Endothelial cell (in vitro differentiated cells): ENCODE measurements around the gene TM9SF1. TPM values are rescaled to one million over a fixed set of nuclear protein-coding genes. Genes with fewer than 3 reads are reported as not detected.

Experiments used
- DNase-seq: peaks from one replicate; pipeline ENCODE4 v3.0.0; 2021; ENCODE audit warnings: low spot score
- H3K27ac Mint-ChIP-seq: one replicate; pipeline ENCODE4 v1.8.0; 2021; ENCODE audit warnings: mixed read lengths, inconsistent platforms; ENCODE audit not compliant: unreplicated experiment
- H3K27me3 Mint-ChIP-seq: one replicate; pipeline ENCODE4 v1.8.0; 2021; ENCODE audit warnings: mild to moderate bottlenecking, moderate library complexity, mixed read lengths, inconsistent platforms; ENCODE audit not compliant: unreplicated experiment
- H3K36me3 Mint-ChIP-seq: one replicate; pipeline ENCODE4 v1.8.0; 2021; ENCODE audit warnings: mild to moderate bottlenecking, low read depth, mixed read lengths, inconsistent platforms; ENCODE audit not compliant: unreplicated experiment
- H3K4me1 Mint-ChIP-seq: one replicate; pipeline ENCODE4 v1.8.0; 2021; ENCODE audit warnings: mild to moderate bottlenecking, mixed read lengths, inconsistent platforms; ENCODE audit not compliant: unreplicated experiment
- H3K4me3 Mint-ChIP-seq: one replicate; pipeline ENCODE4 v1.8.0; 2021; ENCODE audit warnings: mild to moderate bottlenecking, mixed read lengths, inconsistent platforms; ENCODE audit not compliant: unreplicated experiment
- H3K9me3 Mint-ChIP-seq: one replicate; pipeline ENCODE4 v1.8.0; 2021; ENCODE audit warnings: mixed read lengths, inconsistent platforms; ENCODE audit not compliant: unreplicated experiment
- total RNA-seq: library from RNA; stranded (reverse); fragmentation: NEBNext Ultra II Directional; extraction: Animal tissue kit (Norgen Biotek cat#: 25700); gene quantifications from one replicate; pipeline ENCODE4 v1.2.1, GENCODE V29; 2021; ENCODE audit not compliant: unreplicated experiment
- TF ChIP-seq, protein P1 (sequence below): fragments of 200-600 bp; sonication (generic); IDR thresholded peaks from one replicate; pipeline ENCODE4 v1.5.0; 2021; ENCODE audit warnings: antibody characterized with exemption; ENCODE audit not compliant: unreplicated experiment

Gene TM9SF1
- total RNA-seq, 1 donor from 2014 or later = 41.8 TPM

DNA sequence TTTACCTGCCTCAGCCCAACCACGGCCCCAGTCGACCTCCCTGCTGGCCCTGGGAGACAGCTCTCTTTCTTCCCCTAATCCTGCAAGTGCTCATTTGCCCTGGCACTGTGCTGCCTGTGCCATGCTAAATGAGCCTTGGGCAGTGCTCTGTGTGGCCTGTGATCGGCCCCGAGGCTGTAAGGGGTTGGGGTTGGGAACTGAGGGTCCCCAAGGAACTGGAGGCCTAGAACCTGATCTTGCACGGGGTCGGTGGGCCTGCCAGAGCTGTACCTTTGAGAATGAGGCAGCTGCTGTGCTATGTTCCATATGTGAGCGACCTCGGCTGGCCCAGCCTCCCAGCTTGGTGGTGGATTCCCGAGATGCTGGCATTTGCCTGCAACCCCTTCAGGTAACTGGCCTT is 45.2 kb downstream of the TM9SF1 start:
- no peak overlapping the region for H3K4me3 Mint-ChIP-seq
- H3K27me3 Mint-ChIP-seq = peaks cover 18% of the 10 kb centered on the region
- no peaks in the 10 kb centered on the region for H3K9me3 Mint-ChIP-seq
- H3K4me1 Mint-ChIP-seq = peaks cover 33% of the 10 kb centered on the region
- H3K27ac Mint-ChIP-seq = no peak overlapping the region
- DNase-seq = no peak
- H3K36me3 Mint-ChIP-seq = peaks cover 33% of the 10 kb centered on the region
- TF ChIP-seq, protein P1, sequence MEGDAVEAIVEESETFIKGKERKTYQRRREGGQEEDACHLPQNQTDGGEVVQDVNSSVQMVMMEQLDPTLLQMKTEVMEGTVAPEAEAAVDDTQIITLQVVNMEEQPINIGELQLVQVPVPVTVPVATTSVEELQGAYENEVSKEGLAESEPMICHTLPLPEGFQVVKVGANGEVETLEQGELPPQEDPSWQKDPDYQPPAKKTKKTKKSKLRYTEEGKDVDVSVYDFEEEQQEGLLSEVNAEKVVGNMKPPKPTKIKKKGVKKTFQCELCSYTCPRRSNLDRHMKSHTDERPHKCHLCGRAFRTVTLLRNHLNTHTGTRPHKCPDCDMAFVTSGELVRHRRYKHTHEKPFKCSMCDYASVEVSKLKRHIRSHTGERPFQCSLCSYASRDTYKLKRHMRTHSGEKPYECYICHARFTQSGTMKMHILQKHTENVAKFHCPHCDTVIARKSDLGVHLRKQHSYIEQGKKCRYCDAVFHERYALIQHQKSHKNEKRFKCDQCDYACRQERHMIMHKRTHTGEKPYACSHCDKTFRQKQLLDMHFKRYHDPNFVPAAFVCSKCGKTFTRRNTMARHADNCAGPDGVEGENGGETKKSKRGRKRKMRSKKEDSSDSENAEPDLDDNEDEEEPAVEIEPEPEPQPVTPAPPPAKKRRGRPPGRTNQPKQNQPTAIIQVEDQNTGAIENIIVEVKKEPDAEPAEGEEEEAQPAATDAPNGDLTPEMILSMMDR = no peak

DNA sequence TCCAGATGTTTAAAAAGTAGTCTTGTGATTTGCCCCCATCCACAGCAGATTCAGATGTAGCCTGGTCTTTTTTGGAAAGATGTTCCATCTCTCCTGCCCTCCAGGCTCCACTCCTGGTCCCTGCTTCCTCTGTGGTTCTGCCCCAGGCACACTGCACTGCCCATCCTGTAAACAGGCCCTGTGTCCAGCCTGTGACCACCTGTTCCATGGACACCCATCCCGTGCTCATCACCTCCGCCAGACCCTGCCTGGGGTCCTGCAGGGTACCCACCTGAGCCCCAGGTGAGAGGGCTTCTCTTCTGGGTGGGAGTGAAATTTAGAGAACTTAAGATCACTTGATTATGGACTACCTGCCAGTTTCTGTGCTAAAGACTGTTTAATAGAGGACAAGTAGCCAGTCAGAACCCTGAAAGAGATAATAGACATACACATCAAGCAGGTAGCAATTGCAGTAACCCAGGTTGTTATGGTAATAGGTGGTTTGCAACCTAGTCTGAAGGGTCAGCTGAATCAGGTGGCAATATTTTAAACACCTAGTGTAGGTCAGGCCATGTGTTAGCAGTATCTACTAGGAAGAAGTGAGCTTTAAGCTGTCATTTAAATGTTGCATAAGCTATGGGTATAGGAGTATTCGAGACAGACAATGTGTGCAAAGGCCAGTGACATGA is 45.8 kb downstream of the TM9SF1 start:
- Mint-ChIP-seq H3K4me3 (peak overlapping the region; percentile 94), H3K27ac (no peak overlapping the region), H3K9me3 (no peaks in the 10 kb centered on the region), H3K27me3 (peaks cover 15% of the 10 kb centered on the region), H3K4me1 (peaks cover 27% of the 10 kb centered on the region), H3K36me3 (peaks cover 29% of the 10 kb centered on the region)
- DNase-seq = no peak
- TF ChIP-seq, protein P1 = no peak

DNA sequence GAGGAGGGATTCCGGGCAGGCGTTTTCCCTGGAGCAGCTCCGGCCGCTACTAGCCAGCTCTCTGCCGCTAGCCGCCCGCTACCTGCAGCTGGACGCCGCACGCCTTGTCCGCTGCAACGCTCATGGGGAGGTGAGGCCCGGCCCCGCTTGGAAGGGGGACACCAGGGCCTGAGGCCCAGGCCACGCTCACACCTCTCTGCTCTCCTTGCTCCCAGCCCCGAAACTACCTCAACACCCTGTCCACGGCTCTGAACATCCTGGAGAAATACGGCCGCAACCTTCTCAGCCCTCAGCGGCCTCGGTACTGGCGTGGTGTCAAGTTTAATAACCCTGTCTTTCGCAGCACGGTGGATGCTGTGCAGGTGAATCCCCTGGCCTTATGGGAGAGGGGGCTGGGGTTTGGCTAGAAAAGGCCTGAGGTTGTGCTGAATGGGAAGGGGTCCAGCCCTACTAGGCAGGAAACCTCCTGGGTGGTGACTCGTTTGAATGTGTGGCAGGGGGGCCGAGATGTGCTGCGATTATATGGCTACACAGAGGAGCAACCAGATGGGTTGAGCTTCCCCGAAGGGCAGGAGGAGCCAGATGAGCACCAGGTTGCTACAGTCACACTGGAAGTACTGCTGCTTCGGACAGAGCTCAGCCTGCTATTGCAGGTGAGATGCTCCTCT is 47.3 kb downstream of the TM9SF1 start:
- Mint-ChIP-seq H3K4me3 (peak overlapping the region; percentile 94), H3K4me1 (peaks cover 27% of the 10 kb centered on the region), H3K36me3 (peaks cover 38% of the 10 kb centered on the region), H3K27ac (peak overlapping the region; percentile 89), H3K9me3 (no peaks in the 10 kb centered on the region), H3K27me3 (peaks cover 17% of the 10 kb centered on the region)
- no peak for DNase-seq
- TF ChIP-seq, protein P1 = no peak

DNA sequence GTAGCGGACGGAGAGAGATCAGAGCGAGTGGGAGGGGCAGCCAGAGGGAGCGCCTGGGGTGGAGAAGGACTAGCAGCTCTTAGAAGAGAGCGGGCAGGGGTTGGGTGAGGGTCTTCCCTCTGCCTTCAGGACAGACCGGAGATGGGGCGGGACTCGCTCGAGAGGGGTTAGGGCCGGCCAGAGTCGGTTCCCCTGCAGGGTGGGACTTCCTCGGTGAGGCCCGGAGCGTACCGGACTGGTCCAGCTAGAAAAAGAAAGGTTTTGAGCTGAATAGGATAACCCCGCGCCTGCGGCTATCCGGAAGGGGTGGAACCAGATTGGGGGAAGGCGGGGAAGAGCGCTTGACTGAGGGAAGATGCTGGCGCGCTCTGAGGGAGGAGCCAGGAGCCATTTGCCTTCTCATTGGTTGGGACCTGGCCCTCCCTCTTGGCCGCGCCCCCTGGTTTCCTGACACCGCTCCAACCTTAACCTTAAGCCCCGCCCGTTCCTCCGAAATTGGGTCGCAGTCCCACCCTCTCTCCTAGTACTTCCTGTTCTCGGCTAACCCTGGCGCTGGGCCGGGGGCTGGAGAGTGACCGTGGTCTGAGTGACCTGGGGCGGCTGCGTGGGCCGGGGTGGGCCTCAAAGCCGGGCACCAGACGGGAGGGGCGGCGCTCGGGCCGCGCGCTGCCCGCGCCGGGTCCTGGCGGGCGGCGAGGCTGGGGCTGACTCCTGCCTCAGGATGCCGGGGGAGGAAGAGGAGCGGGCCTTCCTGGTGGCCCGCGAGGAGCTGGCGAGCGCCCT is 48.1 kb downstream of the TM9SF1 start, which contains the start of gene RNF31:
RNF31 (plus strand) TSS at position 521 of the 783 bp plus-strand sequence; CDS start at position 722, 201 bp downstream.
- Mint-ChIP-seq H3K36me3 (peaks cover 39% of the 10 kb centered on the region), H3K4me1 (peaks cover 27% of the 10 kb centered on the region), H3K27ac (peak within 1 kb of the TSS; percentile 89), H3K4me3 (peak within 1 kb of the TSS; percentile 96), H3K9me3 (no peaks in the 10 kb centered on the region), H3K27me3 (peaks cover 17% of the 10 kb centered on the region)
- DNase-seq = peak; percentile 90
- TF ChIP-seq, protein P1 = no peak
